HG02763 (cell line): ENCODE results near the gene C5orf15.

Experiments used
- ATAC-seq: cut with Tn5 transposase; IDR thresholded peaks from one replicate; pipeline ENCODE4 v1.9.1; 2021; ENCODE audit warnings: mild to moderate bottlenecking, moderate library complexity; ENCODE audit not compliant: unreplicated experiment

C5orf15 gene

DNA sequence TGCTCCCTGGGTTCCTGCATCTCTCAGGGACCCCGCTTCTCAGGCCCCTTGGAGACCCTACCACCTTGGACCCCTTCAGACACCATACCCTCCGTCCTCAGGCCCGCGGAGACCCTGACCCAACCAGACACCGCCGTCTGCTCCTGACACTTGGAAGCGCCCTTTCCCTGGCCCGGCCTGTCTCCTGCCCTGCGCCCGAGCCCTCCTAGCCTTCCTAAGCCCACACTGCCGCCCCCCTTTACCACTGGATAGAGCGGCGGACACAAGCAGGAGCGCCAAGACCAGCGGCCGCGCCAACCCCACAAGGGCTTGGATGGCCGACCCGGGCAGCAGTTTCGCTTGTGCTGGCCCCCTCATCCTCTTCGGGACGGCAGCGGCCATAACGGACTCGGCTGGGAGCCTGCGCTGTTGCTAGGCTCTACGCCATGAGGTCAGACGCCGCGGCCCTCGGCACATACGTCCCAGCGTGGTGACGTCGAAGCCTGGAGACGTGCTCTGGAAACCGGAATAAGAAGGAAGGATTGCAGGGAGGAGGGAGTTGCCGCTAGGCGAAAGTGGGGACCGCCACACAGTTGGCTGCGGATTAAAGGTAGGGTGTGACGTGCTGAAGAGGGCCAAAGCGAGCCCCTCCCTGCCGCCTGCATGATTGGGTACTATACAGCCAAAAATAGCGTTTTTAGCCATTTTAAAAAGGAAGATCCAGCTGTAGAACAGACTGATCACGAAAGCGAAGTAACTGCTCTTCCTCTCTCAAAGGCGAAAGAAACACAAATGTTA is at the start of gene C5orf15:
TSS of gene C5orf15 (minus strand) at position 422 of the 777 bp plus-strand sequence. CDS start at position 381, 41 bp downstream.
- peak; percentile 97 for ATAC-seq

DNA sequence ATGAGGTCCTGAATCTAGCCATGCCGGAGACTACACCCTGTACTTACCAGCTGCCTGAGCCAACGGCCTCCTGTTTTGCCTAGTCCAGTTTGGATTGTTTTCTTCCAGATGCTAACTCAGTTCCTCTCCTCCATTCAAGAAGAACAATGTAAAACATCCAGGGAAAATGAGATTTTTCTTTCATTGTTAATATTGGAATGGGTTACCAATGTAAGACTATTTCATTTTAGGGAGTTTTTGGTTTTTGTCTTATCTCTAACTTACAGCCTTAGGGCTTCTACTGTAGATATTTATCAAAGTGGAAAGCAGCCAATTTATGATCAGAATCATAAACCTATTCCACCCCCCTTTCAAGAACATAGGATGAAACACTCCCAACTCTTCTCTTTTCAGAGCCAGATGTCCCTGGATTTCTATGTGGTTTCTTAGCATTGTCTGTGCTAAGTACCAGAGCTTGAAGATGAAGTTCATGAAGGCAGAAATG is 39.9 kb upstream of the C5orf15 start:
- no peak for ATAC-seq

DNA sequence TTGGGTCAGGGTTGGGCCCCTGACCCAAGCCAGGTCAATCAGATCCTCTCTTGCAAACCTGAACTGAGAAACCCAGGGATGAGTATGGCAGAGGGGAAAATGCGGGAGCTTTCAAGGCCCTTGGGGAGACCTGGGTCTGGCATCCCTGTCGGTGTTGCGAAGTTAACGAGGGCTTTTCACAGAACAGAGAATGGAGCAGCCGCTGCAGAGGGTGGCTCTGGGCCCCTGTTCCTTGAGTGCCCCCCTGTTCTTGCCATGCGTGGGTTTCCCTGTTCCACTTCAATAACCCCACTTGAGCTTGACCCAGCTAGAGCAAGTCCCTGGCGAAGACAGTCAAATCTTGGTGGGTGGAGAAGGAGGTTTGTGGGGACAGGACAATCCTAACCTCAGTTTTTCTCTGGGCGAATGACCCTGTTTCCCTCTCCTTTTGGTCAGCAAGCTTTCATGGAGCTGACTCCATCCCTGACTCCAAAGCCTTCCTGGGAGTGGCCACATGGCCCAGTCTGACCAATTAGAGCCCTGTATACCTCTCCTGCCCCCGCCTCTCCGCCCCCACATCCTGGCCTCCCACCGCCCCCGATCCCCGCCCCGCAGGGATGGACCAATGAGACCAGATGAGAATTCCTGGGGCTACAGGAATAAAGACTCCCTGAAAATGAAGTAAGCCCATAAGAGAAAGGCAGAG is 39.3 kb upstream of the C5orf15 start:
- no peak for ATAC-seq

DNA sequence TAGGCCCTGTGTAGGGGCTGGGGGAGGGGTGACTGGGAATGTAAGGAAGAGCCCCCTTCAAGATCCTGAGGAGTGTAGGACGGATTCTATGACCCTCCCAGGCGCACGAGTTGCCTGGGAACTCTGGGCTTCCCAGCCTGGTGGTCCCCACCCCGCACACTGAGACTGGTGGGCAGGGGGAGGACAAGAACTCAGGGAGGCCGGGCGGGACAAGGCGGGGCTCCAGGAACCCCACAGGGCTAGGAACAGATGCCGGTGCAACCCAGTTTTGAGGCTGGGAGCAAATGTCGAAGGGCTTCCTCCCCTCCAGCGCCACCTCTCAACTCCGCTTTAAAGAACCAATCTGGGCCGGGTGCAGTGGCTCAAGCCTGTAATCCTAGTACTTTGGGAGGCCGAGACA is 37.7 kb upstream of the C5orf15 start:
- no peak for ATAC-seq

DNA sequence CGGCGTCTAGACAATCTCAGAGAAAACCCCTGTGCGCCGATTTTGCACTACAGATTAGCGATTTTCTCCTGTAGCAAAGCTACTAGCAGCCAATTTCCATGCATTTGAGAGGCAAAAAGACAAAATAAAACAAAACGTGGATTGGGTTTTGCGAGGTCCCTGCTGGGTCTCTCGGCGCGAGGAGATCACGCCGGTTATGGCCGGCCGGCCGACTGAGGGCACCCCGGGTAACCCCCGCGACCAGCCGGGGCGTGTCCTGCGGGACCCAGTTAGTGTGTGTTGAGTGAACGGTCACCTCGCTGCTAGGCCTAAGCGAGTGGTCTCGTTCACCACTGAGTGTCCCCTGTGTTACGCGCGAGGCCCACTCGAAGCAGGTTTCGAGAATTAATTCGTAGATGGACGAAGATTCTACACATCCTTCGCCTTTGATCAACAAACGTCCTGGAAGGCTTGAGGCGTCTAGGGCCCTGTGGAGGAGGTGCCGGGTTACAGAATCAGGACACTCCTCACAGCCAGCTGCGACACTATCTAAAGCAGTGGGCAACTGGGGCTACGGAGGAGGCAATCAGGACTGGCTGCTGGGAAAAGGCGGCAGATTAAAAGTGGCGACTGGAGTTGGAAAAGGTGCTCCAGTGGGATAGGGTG is 37.1 kb upstream of the C5orf15 start:
- ATAC-seq: no peak

DNA sequence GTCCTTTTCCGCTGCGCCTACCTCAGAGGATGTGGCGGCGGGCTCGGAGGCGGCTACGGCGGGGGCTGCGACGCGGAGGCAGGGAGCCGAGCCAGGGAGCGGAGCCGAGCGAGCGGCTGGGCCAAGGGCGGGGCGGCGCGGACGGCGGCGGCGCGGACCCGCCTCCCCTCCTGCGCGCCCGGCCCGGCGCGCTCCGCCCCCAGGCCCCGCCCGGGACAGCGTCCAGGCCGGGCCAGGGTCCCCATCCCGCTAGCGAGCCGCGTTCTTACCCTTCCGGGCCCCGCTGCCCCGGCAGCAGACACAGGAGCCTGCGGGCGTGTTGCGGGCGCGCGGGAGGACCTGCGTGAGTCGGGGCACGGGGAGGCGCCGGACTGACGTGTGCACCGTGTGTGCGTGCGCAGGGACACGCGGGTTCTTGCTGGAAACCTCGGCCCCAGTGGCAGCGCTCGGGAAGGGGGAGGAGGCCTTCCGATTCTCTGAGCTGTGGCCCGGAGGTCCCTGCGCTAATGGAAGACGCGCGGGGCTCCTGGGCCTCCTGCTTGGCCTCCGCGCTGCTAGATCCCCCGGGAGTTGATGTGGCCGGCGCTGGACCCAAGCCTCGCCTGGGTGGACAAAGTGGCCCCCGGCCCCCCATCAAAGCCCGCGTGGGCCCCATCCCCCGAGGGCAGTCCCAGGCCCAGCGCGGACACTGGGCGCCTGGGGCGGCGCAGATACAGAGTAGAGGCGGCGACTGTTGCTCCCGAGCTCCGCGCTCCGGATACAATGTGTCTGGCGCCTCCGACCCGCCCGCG is 36.4 kb upstream of the C5orf15 start, which contains the start of gene VDAC1:
TSS of gene VDAC1 (minus strand) at position 350 of the 791 bp plus-strand sequence. CDS start 11,963 bp downstream, outside the sequence.
- peak; percentile 69 for ATAC-seq

DNA sequence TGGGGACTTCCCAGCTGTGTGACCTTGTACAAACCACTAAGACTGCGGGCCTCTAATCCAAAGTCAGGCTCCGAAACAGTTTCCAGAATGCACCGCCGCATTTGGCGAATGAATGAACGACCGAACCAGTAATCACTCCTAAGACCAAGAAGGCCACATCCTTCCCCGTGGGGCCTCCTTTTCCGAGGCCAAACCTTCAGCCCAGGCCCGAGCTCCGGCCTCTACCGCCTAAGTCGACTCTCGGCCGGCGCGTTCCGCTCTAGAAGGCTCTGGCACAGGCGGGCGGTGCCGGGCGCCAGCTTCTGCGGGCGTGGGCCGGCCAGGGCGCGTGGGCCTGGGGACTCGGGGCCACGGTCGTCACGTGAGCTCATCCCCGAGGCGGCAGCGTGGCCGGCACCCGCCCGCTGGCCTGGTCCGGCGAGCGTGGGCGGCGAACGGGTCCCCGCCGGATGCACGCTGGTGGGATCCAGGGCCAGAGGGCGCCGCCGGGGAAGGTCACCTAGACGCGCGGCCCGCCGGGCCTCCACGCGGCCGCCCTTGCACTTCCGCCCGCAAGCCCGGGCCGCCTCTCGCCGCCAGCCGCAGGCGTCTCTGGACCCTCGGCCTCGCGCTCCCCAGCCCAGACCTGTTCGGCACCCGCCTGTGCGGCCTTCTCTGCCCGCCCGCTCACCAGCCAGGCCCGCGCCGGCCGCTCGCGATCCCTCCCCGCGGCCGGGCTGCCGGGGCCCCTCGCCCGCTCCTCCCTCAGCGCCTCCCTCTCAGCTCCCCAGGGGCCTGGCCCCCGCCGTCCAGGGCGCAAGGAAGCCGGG is 35.6 kb upstream of the C5orf15 start:
- peak; percentile 39 for ATAC-seq

DNA sequence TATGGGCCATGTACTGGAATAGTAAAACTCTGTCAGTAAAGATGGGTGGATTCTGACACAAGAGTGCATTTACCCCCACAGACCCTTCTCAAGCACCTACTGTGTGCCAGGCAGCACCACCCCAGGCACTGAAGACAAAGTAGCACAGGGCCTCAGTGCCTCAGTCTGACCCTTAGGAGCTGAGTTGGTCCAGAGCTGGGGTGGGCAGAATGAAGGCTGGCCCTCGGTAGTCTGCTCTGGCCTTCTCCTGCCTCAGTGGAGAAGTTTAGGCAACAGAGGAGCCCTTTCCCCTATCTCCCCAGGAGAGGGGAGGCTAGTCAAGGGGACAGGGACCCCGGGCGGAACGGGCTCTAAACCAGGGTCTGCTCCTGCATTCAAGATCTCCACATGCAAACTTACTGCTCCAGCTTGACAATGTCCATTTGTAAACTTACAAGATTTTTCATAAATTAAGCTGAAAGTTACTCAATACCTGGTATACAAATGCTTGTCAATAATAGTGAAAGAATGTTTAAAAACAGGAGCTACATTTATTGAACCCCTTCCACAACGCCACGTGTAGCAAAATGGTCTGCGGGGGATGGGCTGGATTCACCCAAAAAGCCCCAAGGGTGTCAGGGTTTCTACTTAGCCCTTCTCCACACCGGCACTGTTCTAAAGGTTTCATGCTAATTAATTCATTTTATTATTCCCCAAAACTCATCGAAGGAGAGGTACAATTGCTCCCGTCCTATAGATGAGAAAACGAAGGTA is 34.8 kb upstream of the C5orf15 start:
- no peak for ATAC-seq

DNA sequence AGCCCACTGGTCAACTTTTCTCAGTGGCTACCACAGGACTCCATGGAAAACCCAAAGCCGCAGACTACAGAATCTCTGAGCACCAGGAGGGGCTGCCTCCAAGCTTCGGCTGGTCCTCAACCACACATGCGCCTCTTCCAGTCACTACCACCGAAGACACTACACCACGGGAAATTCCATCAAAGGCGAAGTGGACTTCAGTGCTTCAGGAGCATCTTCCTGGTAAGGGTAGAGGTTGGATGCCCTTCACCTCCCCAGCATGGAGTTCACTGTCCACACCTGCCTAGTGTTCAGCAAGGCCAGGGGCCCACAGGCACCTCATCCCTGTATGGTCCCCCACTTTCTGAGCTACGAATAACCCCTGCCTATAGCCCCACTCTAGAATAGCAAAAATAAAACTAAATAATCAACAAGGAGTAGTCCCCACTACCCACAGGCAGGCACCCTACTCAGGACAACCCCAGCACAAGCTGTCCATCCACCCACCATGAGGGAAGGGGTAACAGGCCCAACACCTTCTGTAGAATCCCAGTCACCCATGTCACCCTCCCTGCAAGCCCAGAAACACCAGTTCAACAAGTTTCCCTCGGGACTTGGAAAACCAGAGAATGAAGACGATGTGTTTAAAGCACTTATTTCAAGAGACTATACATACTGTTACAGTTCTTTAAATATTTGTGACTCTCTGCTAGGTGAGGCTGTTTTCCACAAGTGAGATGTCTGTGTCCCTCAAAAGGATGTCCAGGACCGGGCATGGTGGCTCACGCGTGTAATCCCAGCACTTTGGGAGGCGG is 33.7 kb upstream of the C5orf15 start:
- ATAC-seq: no peak

DNA sequence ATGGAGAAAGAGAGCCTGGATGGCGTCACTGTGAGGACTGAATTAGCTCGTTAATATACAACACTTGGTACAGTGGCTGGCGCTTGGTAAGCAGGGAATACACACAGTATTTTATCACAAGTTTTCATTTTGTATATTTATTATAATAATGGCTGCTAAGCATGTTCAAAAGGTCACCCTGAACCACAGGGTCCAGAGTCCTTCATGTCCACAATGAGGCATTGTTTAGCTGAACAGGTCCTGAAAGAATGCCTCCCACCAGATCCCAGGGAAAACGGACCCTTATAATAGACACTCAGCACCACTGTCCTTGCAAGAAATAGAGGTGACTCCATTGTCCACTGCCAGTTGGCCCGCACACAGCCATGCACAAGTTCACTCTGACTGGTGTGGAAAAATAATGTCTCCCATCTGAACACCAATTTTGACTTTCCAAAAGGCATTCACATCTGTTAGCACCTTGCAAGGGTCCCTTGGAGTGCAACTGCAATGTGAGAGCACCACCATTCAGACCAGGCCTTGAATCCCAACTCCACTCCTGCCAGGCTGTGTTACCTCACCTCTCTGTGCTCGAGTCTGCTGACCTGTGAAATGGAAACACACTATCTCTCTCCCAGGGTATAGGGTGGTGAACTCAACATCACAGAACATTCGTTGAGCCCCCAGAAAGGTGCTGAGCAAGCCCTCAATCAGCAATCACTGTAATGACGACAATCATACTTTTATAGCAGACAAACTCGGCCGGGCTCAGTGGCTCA is 32.5 kb upstream of the C5orf15 start:
- no peak for ATAC-seq

DNA sequence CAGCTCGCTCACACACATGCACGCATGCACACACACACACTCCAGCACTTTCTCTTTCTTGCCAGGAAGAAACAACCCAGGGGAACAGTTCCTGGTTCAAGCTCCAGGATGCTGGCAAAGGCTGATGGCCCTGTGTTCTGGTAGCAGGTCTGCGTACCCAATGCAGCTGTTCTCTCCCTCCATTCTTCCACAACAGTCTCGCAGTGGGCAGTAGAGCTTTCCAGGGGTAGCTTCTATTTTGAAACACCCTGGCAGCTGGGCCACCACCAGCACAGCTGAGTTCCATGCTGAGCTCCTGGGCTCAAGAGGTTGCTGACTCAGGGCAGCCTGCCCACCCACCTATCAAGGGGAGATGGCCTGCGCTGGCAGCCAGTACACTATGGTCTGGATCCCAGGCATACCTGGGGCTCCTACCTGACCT is 31.7 kb upstream of the C5orf15 start:
- ATAC-seq: no peak

DNA sequence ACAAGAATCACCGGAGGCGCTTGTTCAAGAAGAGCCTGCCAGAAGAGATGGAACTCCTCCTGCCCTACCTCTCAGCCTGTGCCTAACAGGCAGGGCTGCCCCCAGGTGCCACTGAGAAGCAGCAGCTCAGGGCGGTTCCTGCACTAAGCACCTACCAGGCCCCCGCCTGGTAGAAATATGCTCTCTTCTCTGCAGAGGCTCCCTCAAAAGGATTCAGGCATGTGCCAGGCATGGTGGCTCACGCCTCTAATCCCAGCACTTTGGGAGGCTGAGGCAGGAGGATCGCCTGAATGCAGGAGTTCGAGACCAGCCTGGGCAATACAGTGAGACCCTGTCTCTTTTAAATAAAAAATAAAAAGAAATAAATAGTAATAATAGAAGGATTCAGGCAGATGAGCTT is 30.4 kb upstream of the C5orf15 start:
- ATAC-seq: no peak

DNA sequence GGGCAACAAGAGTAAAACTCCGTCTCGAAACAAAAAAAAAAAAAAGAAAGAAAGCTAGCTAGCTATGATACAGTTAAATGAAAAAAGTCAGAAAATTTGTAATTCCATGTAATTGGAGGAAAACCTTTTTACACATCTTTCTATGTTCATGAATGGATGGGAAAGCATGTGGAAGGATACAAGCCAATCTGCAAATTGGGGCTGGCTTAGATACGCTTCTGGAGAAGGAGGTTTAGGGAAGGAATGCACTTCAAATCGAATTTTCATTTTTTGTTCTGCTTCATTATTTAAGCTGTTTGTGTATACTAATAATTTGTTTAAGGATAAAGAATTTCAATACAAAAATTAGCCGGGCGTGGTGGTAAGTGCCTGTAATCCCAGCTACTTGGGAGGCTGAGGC is 29.6 kb upstream of the C5orf15 start:
- no peak for ATAC-seq

DNA sequence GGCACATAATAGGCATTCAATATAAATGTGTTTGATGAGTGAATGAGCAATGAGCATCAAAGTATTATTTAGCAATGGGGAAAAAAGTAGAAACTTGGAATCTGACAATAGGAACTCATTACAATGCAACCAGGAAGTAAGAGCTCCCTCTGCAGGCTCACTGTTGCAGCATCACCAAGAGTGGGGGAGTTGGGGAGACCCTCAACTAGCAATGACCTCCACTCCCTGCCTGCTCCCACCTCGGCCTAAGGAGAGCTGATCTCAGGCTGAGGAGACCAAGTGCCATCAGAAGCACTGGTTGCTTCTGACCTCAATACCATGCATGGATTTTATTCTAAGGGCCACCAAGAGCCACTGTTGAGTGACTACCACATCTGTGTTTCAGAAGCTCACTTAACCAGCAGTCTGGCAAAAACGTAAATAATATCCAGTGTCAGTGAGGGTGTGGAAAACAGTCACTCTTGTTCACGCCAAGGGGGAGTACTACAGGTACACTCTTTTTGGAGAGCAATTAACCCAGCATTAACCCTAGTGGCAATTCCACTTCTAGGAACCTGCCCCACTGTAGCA is 28.3 kb upstream of the C5orf15 start:
- no peak for ATAC-seq

DNA sequence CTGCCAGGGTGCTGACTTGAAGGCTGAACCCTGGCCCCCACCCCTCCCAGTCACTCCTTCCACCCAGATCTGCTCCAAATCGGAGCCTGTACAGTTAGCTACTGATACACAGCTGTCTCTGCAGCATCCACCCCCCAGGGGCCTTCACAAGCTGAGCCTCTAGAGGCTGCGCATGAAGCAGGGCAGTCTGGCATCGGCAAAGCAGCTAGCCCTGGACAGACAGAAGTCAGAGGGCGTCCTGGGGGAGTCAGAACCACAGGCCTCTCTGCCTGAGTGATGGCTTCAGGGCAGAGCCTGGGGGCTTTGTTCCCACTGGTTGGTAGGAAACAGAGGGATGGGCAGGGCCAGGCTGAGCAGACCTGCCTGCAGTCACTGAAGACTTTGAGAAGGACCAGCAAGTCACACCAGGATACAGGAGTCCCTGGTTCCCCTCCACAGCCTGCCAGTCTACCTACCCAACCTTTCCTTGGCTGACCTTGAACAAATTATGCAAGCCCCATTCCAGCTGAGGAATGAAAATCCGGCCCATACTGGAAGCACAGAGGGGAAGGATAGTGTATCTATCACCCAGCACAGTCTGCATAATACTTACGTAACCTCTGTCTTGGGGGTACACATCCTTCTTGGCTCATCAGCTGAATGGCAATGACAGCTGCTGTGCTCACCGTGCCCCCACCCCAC is 27.6 kb upstream of the C5orf15 start:
- ATAC-seq: no peak

DNA sequence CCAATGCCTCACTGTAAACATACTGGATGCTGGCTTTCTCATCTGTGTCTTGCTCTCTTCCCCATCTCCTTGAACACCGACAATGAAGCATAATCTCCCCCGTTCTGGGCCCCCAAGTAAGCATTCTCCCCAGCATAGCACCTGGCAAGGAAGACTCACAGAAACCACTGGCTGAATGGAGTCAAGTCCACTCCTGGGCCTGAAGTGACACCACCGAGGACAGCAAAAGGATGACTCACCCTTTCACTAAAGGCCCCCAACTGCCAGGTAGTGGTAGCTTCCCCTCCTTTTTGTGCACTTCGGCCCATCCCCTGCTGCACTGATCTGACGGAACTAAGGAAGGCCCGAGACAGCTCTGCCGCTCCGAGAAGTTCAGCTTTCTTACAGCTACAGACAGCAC is 26.9 kb upstream of the C5orf15 start:
- no peak for ATAC-seq

DNA sequence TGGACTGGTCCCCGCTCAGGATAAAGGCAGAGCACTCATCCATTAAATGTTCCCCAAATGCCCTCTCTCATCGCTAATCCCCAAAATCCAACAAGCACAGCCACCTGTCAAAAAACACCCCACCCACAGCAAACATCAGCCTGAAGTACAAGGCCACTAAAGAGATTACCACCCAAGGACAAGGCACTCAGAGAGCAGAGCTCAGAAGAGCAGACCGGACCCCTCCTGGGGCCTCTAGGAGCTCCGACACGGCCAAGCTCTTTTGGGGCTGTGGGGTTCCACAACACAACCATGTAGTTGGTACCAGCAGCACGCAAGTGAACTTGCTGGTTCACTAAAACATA is 26.5 kb upstream of the C5orf15 start:
- ATAC-seq: no peak
